Measurements from ENCODE around the gene ABCB8.

Gene ABCB8

GRCh38 chr7:151028131-151028947 lies at the start of gene ABCB8:
ABCB8 (plus strand) TSS chr7:151028450; CDS start chr7:151028516, 66 bp downstream.
- DNase-seq (ENCODE audit: low spot score), result peak; percentile 99

DNA sequence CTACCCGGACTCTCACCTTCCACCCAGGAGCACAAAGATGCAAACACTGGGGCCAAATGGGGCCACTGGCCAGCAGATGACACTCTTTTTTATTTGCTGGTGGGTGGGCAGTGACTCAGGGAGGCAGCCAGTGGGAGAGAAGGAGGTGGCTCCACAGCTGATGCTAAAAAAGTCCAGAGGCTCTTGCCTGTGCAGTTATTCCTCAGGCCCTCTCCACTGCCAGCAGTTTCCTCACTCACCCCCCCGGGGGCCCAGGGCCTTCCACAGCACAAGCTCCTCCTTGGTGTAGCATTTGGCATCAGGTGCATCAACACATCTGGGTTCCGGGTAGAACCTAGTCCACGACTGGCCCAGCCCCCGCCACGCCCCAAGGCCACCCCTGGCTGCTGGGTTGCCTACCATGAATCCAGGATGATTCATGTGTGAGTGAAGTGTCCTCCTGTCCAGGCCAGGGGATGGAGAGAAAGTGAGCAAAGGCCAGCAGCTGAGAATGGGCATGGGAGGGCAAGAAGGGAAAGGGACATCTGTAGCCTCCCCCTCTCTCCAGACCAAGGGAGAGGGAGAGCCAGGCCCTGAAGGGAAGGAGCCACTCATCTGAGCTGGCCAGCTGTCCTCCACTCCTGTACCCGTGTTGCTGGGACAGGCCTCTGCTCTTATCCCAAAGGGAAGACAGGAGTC lies 48.4 kb upstream of the ABCB8 start:
- no peak for DNase-seq (ENCODE audit: low spot score)

DNA sequence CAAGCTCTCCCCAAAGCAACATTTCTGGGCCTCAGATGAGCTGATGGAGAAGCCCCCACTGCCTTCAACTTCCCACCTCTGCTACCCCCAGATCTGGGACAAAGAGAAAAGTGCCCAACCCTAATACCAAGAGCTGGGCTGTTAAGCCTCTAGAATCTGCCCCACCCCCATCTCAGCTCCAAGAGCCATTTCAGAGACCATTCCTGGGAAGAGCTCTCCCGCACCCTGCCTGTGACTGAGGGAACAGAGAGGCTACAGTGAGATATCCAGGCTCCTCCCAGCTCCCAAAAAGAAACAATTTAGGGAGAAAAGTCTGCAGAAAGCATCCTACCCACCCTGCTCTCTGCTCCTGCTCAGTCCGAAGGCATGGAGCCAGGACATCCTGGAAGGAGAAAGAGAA lies 47.6 kb upstream of the ABCB8 start:
- no peak for DNase-seq (ENCODE audit: low spot score)

- DNase-seq (ENCODE audit: low spot score), result no peak
These were observed 46.6 kb upstream of the ABCB8 start for GRCh38 chr7:150981644-150982043.

- DNase-seq (ENCODE audit: low spot score), result no peak
These were observed 45.9 kb upstream of the ABCB8 start for GRCh38 chr7:150982351-150982750.

GRCh38 chr7:150983893-150984368 lies 44.3 kb upstream of the ABCB8 start:
- DNase-seq (ENCODE audit: low spot score), result peak; percentile 58

GRCh38 chr7:150986099-150986512 lies 42.1 kb upstream of the ABCB8 start:
- peak; percentile 91 for DNase-seq (ENCODE audit: low spot score)

GRCh38 chr7:150986556-150986955 lies 41.7 kb upstream of the ABCB8 start:
- no peak for DNase-seq (ENCODE audit: low spot score)

DNA sequence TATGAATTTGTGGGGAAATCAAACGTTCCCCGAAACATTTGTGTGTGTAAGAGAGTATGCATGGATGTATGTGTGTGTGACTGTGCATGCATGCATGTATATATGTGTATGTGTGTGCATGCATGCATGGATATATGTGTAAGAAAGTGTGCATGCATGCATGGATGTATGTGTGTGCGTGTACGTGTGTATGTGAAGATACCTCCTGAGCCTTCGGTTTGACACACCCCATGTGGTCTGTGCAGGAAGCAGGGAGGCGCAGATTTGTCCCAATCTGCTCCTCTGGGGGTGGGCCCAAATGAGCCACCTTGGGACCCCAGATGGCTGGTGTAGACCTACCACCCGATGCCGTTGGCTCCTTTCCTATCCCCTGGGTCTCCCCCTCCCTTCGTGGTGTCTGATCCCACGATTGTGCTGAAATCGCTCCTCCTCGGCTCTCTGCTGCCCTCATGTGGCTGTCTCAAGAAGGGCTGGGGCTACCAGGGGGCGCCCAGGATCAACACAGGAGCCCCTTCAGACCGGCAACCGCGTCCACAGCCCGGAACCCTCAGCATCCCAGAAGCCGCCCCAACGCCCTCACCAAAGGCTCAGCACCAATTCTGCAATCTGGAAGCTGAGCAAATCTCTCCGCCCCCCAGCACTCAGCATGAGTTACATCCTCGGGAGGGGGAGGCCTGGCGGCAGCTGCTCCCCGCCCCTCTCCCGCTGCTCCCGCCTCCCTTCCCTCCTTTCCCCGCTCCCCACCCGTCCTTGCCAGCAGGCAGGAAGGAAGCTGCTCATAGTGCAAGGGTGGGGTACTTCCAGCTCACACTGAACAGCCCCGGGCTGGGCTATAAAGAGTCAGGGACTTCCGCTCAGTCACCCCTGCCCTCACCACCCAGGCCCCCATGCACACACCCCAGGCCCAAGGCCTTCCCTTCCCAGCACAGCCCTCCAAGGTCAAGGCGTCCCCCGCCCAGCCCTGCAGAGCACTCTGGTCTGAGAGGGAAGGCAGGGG lies 39.7 kb upstream of the ABCB8 start:
- peak; percentile 83 for DNase-seq (ENCODE audit: low spot score)

- no peak for DNase-seq (ENCODE audit: low spot score)
These were observed 38.8 kb upstream of the ABCB8 start for GRCh38 chr7:150989456-150989855.

DNA sequence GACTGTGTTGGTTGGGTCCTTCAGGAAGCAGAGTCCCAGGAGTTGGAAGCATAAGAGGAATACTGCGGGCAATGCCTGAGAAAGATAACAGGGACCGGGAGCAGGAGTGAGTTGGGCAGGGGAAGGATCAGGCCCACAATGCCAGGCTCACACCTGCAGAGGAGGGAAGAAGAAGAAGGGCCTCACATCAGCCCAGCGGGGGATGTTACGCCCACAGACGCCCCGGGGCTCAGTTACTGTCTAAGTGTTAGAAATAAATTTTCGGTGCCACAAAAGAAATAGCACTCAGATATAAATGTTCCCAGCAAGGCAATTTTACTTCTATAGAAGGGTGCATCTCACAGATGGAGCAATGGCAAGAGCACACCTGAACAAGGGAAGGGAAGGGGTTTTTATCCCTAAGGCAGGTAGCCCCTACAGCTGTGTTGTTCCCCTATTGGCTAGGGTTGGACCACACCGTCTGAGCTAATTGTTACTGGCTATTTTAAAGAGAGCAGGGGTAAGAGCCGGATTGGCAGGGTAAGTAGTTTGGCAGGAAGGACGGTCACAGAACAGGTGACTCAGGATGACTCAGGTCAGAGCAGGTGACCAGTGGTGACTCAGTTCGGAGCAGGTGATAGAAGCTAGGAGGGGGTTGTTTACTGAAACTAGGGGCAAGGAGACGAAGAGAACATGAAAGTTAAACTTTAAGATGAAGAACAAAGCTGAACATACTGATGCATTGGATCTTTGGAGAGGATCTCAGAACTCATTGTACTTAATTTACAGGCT lies 37.6 kb upstream of the ABCB8 start, which contains the start of gene NOS3:
TSS of gene NOS3 (plus strand) at position 602 of the 771 bp plus-strand sequence. CDS start 2,787 bp downstream, outside the sequence.
- DNase-seq (ENCODE audit: low spot score), result no peak

DNA sequence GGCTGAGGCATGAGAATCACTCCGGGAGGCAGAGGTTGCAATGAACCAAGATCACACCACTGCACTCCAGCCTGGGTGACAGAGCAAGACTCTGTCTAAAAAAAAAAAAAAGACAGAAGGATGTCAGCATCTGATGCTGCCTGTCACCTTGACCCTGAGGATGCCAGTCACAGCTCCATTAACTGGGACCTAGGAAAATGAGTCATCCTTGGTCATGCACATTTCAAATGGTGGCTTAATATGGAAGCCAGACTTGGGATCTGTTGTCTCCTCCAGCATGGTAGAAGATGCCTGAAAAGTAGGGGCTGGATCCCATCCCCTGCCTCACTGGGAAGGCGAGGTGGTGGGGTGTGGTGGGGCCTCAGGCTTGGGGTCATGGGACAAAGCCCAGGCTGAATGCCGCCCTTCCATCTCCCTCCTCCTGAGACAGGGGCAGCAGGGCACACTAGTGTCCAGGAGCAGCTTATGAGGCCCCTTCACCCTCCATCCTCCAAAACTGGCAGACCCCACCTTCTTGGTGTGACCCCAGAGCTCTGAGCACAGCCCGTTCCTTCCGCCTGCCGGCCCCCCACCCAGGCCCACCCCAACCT lies 36.1 kb upstream of the ABCB8 start:
- no peak for DNase-seq (ENCODE audit: low spot score)

DNA sequence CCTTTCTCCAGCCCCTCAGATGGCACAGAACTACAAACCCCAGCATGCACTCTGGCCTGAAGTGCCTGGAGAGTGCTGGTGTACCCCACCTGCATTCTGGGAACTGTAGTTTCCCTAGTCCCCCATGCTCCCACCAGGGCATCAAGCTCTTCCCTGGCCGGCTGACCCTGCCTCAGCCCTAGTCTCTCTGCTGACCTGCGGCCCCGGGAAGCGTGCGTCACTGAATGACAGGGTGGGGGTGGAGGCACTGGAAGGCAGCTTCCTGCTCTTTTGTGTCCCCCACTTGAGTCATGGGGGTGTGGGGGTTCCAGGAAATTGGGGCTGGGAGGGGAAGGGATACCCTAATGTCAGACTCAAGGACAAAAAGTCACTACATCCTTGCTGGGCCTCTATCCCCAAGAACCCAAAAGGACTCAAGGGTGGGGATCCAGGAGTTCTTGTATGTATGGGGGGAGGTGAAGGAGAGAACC lies 35.4 kb upstream of the ABCB8 start:
- DNase-seq (ENCODE audit: low spot score), result peak; percentile 74

DNA sequence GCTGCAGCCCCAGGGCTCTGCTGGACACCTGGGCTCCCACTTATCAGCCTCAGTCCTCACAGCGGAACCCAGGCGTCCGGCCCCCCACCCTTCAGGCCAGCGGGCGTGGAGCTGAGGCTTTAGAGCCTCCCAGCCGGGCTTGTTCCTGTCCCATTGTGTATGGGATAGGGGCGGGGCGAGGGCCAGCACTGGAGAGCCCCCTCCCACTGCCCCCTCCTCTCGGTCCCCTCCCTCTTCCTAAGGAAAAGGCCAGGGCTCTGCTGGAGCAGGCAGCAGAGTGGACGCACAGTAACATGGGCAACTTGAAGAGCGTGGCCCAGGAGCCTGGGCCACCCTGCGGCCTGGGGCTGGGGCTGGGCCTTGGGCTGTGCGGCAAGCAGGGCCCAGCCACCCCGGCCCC lies 34.7 kb upstream of the ABCB8 start:
- DNase-seq (ENCODE audit: low spot score), result no peak

DNA sequence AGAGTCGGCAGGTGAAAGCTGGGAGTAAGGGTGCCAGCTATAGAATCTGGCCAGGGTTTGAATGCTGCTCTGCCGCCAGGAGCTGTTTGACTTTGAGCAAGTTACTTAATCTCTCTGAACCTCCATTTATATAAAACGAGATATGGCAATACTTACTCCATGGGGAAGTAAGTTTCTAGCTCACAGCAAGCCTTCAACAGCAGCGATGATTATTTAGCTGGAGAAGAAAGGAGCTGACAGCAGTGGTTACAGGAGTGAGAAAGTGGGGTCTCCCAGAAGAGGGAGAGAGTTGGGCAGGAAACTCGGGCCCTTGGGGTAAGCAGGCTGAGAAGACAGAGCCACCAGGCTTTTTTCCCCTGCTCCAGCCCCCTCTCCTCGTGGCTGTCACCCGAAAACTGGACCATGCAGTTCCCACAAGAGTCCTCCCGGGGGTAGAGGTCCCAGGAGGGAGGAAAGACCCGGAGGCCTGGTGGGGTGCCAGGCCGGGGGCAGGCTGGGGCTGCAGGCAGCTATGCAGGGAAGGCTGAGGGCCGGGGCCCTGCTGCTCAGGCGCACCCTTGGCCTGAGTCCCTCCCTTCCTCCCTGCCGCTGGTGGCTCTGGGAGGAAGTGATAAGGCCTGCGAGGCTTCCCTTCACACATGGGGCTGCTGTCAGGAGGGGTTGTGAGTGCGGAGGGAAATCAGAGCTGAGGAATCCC lies 34.0 kb upstream of the ABCB8 start:
- no peak for DNase-seq (ENCODE audit: low spot score)

- DNase-seq (ENCODE audit: low spot score), result no peak
These were observed 33.3 kb upstream of the ABCB8 start for GRCh38 chr7:150994838-150995510.

GRCh38 chr7:150996376-150997074 lies 31.7 kb upstream of the ABCB8 start:
- DNase-seq (ENCODE audit: low spot score), result no peak

GRCh38 chr7:150997075-150997511 lies 31.2 kb upstream of the ABCB8 start:
- no peak for DNase-seq (ENCODE audit: low spot score)

- DNase-seq (ENCODE audit: low spot score), result no peak
These were observed 30.4 kb upstream of the ABCB8 start for GRCh38 chr7:150997817-150998216.
